Measurements from ENCODE around the gene GPR179. TPM values are rescaled to one million over a fixed set of nuclear protein-coding genes. Genes with fewer than 3 reads are reported as not detected.
"Not testable (repeated sequence)": the region's sequence is repeated elsewhere in the genome, so short reads cannot be mapped to it uniquely, and the experiment has no call there.

The GPR179 gene
- total RNA-seq, 1 donor from 2014 or later, result 0.41 TPM

GRCh38 chr17:38288217-38288827 is 55.4 kb downstream of the GPR179 start:
- not testable (repeated sequence) for H3K27me3 Mint-ChIP-seq; H3K4me1 Mint-ChIP-seq (ENCODE audit: low read depth); H3K4me3 Mint-ChIP-seq (ENCODE audit: low read depth); H3K9me3 Mint-ChIP-seq (ENCODE audit: low read depth); H3K27ac Mint-ChIP-seq; DNase-seq (ENCODE audit: low spot score, unreplicated experiment); H3K36me3 Mint-ChIP-seq (ENCODE audit: insufficient read depth)
- peak; percentile 44 for TF ChIP-seq CTCF (IDR thresholded peaks at IDR 0.05; ENCODE audit: unreplicated experiment)

GRCh38 chr17:38286501-38287091 is 57.2 kb downstream of the GPR179 start:
- not testable (repeated sequence) for H3K4me3 Mint-ChIP-seq (ENCODE audit: low read depth); H3K4me1 Mint-ChIP-seq (ENCODE audit: low read depth); H3K27ac Mint-ChIP-seq; DNase-seq (ENCODE audit: low spot score, unreplicated experiment); H3K36me3 Mint-ChIP-seq (ENCODE audit: insufficient read depth); H3K27me3 Mint-ChIP-seq; H3K9me3 Mint-ChIP-seq (ENCODE audit: low read depth)

GRCh38 chr17:38285994-38286393 is 57.8 kb downstream of the GPR179 start:
- not testable (repeated sequence) for H3K27me3 Mint-ChIP-seq; H3K4me3 Mint-ChIP-seq (ENCODE audit: low read depth); H3K4me1 Mint-ChIP-seq (ENCODE audit: low read depth); H3K27ac Mint-ChIP-seq; H3K9me3 Mint-ChIP-seq (ENCODE audit: low read depth); DNase-seq (ENCODE audit: low spot score, unreplicated experiment); H3K36me3 Mint-ChIP-seq (ENCODE audit: insufficient read depth)

Other genes with a start within 250 kb of the GPR179 start
- 0.14 TPM in 1 of 2 replicates, not detected in the other for gene TBC1D3E, start 216.0 kb downstream of the GPR179 start, total RNA-seq
- not detected in 2 replicates for gene TBC1D3, start 151.4 kb downstream of the GPR179 start, total RNA-seq
- gene MRPL45, start 46.8 kb downstream of the GPR179 start, total RNA-seq, result 41.8 and 46.3 TPM in 2 replicates
- 31.3 and 31.6 TPM in 2 replicates for gene SOCS7, start 7.9 kb upstream of the GPR179 start, total RNA-seq
- 2.9 and 3.3 TPM in 2 replicates for gene ARHGAP23, start 84.5 kb upstream of the GPR179 start, total RNA-seq

Data from progenitor cell of endocrine pancreas (in vitro differentiated cells).